KOPT-K1 (cell line): ENCODE measurements around the gene PGPEP1.

Experiments used
- H3K27ac ChIP-seq: fragments of 200-600 bp; sonication (generic); 2 replicates; pipeline ENCODE4 v1.5.1; 2016; ENCODE audit warnings: antibody characterized with exemption, mild to moderate bottlenecking, low read depth, low read length; ENCODE audit not compliant: poor library complexity, severe bottlenecking
- H3K36me3 ChIP-seq: fragments of 200-600 bp; sonication (generic); 2 replicates; pipeline ENCODE4 v1.5.1; 2017; ENCODE audit warnings: antibody characterized with exemption, mild to moderate bottlenecking, low read length, moderate library complexity; ENCODE audit not compliant: insufficient read depth
- H3K9me3 ChIP-seq: fragments of 200-600 bp; sonication (generic); 2 replicates; pipeline ENCODE4 v1.5.1; 2017; ENCODE audit warnings: antibody characterized with exemption, low read length, mild to moderate bottlenecking; ENCODE audit not compliant: insufficient read depth, poor library complexity, severe bottlenecking

The PGPEP1 gene, protein sequence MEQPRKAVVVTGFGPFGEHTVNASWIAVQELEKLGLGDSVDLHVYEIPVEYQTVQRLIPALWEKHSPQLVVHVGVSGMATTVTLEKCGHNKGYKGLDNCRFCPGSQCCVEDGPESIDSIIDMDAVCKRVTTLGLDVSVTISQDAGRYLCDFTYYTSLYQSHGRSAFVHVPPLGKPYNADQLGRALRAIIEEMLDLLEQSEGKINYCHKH

DNA sequence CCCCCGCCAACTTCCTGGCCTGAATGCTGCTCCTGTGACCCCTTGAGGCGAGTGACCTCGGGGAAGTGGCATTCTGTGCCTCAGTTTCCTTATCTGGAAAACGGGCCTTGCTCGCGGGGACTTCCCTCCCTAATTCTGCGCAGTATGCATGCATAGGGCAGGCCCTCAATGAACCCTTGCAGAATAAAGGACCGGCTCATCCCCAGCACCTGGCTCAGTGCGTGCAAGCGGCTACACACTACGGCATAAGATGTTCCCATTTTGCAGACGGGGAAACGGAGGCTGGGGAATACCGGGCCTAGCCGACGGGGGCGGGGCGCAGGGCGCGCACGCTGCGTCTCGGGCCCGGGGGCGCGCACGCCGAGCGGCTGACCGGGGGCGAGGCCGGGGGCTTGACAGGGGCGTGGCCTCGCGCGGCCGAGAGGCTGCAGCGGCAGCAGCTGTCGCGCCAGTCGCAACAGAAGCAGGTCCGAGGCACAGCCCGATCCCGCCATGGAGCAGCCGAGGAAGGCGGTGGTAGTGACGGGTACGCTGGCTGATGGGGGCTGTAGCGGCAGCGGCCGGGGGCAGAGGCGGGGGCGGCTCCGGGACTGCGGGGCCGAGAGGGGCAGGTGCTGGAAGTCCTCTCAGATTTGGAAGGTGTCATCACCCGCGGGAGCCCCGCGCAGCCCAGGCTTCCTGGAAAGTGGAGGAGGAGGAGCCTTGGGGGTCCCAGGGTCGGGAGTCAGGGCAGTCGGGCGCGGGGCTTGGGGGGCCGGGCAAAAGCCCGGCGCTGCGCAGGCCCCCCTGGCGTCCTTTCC lies at the start of gene PGPEP1:
PGPEP1 (plus strand) TSS at position 409 of the 800 bp plus-strand sequence; CDS start at position 493, 84 bp downstream.
- peak within 1 kb of the TSS; percentile 76 for H3K27ac ChIP-seq
- no peaks in the 10 kb centered on the region for H3K9me3 ChIP-seq
- peaks cover 5% of the 10 kb centered on the region; the same call in 1 of the 2 replicates for H3K36me3 ChIP-seq

DNA sequence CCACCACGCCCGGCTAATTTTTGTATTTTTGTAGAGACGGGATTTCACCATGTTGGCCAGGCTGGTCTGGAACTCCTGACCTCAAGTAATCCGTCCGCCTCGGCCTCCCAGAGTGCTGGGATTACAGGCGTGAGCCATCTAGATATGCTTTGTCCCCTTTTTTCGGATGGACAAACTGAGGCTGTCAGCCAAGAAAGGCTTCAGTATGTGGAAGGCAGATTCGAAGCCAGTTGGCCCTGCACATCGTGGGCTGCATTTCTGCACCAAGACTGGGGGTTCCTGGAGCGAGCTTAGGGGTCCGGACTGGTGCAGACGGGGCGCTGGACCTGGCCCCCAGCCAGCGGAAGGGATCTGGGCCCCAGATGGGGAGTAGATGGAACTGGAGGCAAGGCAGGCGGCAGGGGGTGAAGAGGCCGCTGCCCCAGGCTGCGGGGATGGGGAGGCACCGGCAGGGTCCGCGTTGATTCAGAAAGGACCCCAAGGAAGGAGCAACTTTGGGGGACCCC lies 49.3 kb upstream of the PGPEP1 start:
- Histone ChIP-seq H3K27ac (peak overlapping the region; percentile 99), H3K36me3 (no peaks in the 10 kb centered on the region), H3K9me3 (no peaks in the 10 kb centered on the region)

DNA sequence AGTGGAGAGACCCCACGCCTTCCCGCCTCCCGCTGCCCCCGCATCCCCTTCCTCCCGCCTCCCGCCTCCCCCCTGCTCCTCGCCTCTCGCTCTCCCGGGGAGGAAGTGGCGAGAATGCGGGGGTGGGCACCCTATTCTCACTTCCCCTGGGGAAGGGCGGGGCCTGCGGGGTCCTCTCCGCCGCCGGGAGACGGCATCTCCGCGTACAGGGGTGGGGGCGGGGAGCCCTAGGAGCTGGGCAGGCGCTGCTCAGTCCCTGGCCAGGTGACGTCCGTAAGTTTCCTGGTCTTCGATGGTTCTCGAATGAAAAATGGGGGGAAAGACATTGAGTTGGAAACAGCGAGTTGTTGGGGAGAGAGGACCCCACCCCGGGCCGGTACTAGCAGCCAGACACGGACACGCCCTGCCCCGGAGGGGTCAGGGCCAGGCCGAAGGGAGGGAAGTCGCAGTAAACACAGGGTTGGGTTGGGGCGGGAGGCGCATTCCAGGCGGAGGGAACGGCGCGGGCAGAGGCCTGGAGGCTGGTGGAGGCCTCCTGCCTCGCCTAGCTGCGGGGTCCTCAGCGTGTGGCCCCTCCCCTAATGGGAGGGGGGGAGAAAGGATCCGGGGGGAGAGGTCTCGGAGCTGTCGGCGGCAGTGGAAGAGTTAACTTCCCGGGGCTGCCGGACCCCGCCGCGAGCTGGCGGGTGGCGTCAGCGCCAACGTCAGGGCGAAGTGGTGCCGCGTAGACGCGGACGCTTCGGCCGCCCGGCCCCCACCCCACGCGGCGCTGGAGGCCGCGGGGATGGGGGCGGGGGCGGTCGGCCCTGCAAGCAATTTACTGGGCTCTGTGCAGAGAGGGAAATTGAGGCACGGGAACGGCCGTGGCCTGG lies 48.6 kb upstream of the PGPEP1 start:
- H3K36me3 ChIP-seq = no peaks in the 10 kb centered on the region
- peak overlapping the region; percentile 99 for H3K27ac ChIP-seq
- no peaks in the 10 kb centered on the region for H3K9me3 ChIP-seq

DNA sequence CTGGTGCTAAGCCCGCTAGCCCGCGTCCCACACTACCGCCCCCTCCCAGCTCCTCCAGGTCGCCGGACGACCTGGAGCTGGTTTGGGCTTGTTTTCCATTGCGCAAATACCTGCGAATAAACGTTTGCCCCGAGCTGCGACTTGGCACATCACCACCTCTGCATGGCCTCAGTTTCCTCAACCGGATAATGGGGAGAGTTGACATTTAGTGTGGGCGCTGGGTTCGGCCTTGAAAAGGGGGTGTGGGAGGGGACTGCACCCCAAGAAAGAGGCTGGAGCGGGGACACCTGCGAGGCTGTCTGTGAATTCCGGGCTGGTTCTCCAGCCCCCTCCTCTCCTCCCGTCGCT lies 48.0 kb upstream of the PGPEP1 start:
- peak overlapping the region; percentile 99 for H3K27ac ChIP-seq

DNA sequence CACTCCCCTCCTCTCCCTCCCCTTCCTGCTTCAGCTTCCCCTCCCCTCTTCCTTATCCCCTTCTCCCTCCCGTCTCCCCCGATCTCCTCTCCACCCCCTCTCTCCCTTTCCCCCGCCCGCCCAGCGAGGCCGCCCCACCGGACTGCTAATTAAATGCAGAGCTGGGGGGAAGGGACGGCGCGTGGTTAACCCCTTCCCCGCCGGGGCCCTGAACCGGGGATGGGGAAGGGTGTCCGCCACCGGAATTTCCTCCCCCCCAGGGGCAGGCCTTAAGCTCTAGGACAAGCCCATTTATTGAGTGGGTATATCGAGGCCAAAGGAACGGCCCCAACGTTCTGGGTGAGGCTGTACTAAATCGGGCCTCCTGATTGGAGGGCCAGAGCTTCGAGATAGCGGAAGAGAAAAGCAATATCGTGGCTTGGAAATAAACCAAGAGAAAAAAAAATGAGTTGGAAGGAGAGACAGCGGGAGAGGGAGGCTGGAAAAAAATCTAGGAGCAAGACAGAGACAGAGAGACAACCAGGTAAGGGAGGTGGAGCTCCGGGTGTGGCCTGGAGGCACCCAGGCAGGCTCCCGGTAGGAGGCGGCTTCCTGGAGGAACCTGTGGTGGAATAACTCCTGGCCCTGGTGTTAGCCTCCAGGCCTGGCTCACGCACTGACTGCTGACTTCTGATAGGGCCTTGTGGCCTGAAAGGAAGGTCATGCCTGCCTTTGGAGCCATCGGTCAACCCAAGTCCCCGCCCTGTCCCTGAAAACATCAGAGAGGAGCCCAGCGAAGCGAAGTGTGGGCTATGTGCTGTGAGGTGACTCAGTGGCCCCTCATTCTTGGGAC lies 47.4 kb upstream of the PGPEP1 start:
- H3K9me3 ChIP-seq = no peaks in the 10 kb centered on the region
- H3K36me3 ChIP-seq = no peaks in the 10 kb centered on the region
- H3K27ac ChIP-seq = peak overlapping the region; percentile 99

More for the DNA sequence above, 48.0 kb upstream of the PGPEP1 start:
- no peaks in the 10 kb centered on the region for H3K36me3 ChIP-seq
- H3K9me3 ChIP-seq = no peaks in the 10 kb centered on the region

DNA sequence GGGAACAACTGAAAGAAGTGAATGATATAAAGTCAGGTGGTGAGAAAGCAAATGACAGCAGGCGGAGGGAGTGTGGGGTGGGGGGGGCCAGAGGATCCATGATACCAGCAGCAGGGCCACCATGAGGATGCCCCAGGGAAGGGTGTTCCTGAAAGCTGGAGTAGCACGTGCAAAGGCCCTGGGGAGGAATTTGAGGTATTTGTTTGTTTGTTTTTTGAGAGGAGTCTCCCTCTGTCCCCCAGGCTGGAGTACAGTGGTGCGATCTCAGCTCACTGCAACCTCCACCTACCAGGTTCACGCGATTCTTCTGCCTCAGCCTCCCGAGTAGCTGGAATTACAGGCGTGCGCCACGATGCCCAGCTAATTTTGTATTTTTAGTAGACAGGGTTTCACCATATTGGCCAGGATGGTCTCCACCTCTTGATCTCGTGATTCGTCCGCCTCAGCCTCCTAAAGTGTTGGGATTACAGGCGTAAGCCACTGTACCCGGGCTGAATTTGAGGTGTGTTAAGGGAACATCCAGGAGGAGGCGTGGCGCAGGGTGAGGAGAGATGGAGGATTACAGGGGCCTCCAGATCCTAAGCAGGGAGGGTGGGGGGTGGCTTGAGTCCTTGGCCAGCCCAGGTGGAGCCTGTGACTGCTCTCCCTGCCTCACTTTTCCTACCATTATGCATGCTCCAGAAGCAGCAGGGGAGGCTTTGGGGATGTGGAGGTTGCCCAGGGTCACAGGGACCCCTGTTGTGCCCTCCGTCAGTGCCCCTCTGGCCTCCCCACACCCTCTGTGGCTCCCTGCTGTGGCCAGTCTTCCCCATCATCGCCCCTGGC lies 46.5 kb upstream of the PGPEP1 start:
- Histone ChIP-seq H3K9me3 (no peaks in the 10 kb centered on the region), H3K27ac (peak overlapping the region; percentile 99), H3K36me3 (no peaks in the 10 kb centered on the region)

DNA sequence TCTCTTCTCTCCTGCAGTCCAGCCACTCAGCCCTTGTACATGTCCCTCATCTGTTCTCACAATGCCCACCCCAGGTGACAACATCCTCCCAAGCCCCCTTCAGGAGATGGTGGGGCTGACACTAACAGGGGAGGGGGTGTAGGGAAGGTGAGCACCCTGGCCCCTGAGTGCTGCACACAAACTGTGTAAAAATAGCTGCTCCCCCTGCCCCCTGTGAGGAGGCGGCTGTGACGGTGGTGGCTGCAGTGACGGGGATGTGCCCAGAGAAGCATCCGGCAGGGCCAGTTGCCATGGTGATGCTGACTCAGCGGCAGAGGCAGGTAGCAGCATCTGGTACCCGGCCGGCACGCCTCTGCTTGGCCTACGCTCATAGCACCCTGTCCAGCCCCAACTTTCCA lies 45.9 kb upstream of the PGPEP1 start:
- no peaks in the 10 kb centered on the region for H3K9me3 ChIP-seq
- H3K36me3 ChIP-seq = no peaks in the 10 kb centered on the region
- H3K27ac ChIP-seq = no peak overlapping the region

DNA sequence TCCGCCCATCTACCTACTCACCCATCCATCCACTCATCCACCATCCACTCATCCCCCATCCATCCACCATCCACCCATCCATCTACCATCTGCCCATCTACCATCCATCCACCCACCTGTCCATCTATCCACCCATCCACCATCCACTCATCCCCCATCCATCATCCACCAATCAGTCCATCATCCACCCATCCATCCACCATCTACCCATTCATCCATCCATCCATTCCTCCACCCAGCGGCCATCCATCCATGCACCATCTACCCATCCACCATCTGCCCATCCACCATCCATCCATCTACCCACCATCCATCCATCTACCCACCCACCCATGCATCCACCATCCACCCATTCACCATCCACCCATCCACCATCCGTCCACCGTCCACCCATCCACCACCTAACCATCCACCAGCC lies 45.4 kb upstream of the PGPEP1 start:
- no peak overlapping the region for H3K27ac ChIP-seq

DNA sequence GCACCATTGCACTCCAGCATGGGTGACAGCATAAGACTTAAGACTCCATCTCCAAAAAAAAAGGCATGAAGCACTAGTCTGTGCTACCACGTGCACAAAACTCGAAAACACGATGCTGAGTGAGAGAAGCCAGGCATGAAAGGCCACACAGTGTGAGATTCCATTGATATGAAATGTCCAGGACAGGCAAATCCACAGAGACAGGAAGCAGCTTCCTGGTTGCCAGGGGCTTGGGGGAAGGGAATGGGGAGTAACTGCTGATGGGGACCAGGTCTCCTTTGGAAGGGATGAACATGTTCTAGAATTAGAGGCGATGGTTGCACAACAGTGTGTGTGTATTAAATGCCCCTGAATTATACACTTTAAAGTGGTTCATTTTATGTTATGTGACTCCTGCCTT lies 43.1 kb upstream of the PGPEP1 start:
- Histone ChIP-seq H3K9me3 (no peaks in the 10 kb centered on the region), H3K27ac (no peak overlapping the region), H3K36me3 (no peaks in the 10 kb centered on the region)

More for the DNA sequence above, 45.4 kb upstream of the PGPEP1 start:
- Histone ChIP-seq H3K9me3 (no peaks in the 10 kb centered on the region), H3K36me3 (no peaks in the 10 kb centered on the region)

DNA sequence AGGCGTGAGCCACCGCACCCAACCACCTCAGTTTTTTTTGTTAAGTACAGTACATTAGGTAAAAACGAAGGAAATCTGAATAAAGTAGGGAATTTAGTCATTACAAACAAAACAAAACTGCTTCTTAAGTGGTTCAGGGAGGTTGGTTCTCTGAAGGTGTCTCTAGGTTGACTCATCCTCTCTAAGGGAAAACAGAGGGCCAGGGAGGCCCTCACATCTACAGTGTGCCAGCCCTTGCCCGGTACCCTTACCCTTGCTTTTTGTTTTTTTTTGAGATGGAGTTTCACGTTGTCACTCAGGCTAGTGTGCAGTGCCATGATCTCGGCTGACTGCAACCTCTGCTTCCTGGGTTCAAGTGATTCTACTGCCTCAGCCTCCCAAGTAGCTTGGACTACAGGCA lies 41.8 kb upstream of the PGPEP1 start:
- H3K36me3 ChIP-seq = no peaks in the 10 kb centered on the region
- H3K27ac ChIP-seq = no peak overlapping the region
- no peaks in the 10 kb centered on the region for H3K9me3 ChIP-seq

DNA sequence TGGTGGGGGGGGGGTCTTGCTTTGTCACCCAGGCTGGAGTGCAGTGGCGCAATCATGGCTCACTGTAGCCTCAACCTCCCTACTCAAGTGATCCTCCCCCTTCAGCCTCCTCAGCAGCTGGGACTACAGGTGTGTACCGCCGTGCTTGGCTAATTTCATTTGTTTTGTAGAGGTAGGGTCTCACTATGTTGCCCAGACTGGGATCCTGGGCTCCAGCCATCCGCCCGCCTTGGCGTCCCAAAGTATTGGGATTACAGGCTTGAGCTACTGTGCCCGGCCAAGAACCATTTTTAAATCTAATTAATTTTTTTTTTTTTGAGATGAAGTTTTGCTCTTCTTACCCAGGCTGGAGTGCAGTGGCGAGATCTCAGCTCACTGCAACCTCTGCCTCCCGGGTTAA lies 40.7 kb upstream of the PGPEP1 start:
- Histone ChIP-seq H3K27ac (no peak overlapping the region), H3K9me3 (no peaks in the 10 kb centered on the region), H3K36me3 (no peaks in the 10 kb centered on the region)

DNA sequence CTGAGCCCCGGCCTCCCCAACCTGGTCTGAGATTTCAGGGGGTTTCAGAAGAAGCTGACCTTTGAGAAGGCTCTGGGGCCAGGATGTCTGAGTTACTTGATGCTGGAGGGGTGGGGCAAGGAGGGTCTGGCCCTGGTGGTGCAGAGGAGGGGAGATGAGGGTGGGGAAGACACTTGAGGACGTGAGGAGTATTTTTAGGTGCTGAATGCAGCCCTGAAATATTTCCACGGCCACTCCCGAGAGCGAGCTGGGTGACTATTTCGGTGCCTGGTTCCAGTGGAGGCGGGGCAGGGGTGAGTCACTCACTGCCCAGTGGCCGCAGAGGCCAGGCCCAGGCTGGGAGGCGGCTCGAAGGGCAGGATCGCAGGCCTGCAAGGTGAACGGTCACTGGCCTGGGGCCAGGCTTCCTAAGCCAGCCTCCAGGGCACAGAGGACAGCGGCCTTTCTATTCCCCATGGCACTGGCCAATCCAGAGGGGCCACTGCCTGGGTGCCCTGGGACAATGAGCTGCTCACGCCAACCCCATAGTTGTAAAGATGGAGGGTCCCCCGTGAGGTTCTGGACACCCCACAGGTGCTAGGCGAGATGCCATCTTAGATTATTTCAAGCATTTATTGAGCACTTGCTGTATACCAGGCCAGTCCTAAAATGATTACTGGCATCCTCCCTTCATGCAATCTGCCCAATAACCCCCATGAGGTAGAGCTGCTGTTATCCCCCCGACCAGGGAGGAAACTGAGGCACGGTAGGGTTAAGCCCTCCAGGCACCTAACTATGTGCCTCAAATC lies 39.3 kb upstream of the PGPEP1 start:
- Histone ChIP-seq H3K36me3 (peaks cover 6% of the 10 kb centered on the region), H3K27ac (no peak overlapping the region), H3K9me3 (no peaks in the 10 kb centered on the region)

DNA sequence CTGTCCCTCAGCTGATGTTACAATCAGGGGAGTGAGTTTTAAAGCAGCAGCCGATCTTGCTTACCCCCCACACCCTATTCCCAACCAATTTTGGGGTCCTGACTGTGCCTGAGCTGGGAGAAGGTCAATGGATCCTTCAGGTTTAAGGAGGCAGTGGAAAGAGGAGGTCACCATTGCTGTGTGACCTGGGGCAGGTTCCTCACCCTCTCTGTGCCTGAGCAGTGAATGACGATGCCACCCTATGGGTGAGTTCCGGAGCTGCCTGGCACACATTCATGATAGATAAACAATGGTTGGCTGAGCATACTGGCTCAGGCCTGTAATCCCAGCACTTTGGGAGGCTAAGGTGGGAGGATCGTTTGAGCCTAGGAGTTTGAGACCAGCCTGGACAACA lies 38.7 kb upstream of the PGPEP1 start:
- Histone ChIP-seq H3K27ac (no peak overlapping the region), H3K36me3 (peaks cover 12% of the 10 kb centered on the region), H3K9me3 (no peaks in the 10 kb centered on the region)
